HEK293 (cell line): ENCODE measurements around the gene RNF39.

Experiments
- EGR2 ChIP-seq: fragments of 450-650 bp; formaldehyde crosslinking; IDR thresholded peaks from 2 replicates; pipeline ENCODE4 v1.5.1; 2016; ENCODE audit warnings: low read depth, missing biosample characterization, missing genetic modification characterization
- GLI2 ChIP-seq: fragments of 450-650 bp; formaldehyde crosslinking; IDR thresholded peaks from 2 replicates; pipeline ENCODE4; 2017; ENCODE audit warnings: missing biosample characterization, missing genetic modification characterization, low read depth, borderline replicate concordance
- GLIS2 ChIP-seq: fragments of 450-650 bp; formaldehyde crosslinking; IDR thresholded peaks from 2 replicates; pipeline ENCODE4 v1.5.1; 2016; ENCODE audit warnings: missing biosample characterization, missing genetic modification characterization
- HOXD13 ChIP-seq: sonication (generic); formaldehyde crosslinking; IDR thresholded peaks from 2 replicates; pipeline ENCODE4 v1.8.0; 2022; ENCODE audit warnings: missing genetic modification reagents, borderline replicate concordance
- KLF10 ChIP-seq: fragments of 450-650 bp; IDR thresholded peaks from 2 replicates; pipeline ENCODE4 v1.5.1; 2018; ENCODE audit warnings: missing biosample characterization, mild to moderate bottlenecking, missing genetic modification characterization
- KLF7 ChIP-seq: fragments of 450-650 bp; formaldehyde crosslinking; IDR thresholded peaks from 2 replicates; pipeline ENCODE4 v1.5.1; 2016; ENCODE audit warnings: missing biosample characterization, missing genetic modification characterization, borderline replicate concordance
- KLF9 ChIP-seq: fragments of 450-650 bp; formaldehyde crosslinking; IDR thresholded peaks from 2 replicates; pipeline ENCODE4 v1.5.1; 2016; ENCODE audit warnings: missing biosample characterization, missing genetic modification characterization, low read depth
- PRDM10 ChIP-seq: fragments of 450-650 bp; formaldehyde crosslinking; IDR thresholded peaks from 2 replicates; pipeline ENCODE4 v1.5.1; 2016; ENCODE audit warnings: missing biosample characterization, missing genetic modification characterization
- RBAK ChIP-seq: fragments of 450-650 bp; formaldehyde crosslinking; IDR thresholded peaks from 2 replicates; pipeline ENCODE4 v1.5.1; 2016; ENCODE audit warnings: missing biosample characterization, missing genetic modification characterization
- REPIN1 ChIP-seq: fragments of 450-650 bp; formaldehyde crosslinking; IDR thresholded peaks from 2 replicates; pipeline ENCODE4 v1.5.1; 2017; ENCODE audit warnings: missing biosample characterization, missing genetic modification characterization, low read depth
- TCF7L2 ChIP-seq: IDR thresholded peaks from 2 replicates; pipeline ENCODE4 v1.6.1; 2011; ENCODE audit warnings: low read depth, mild to moderate bottlenecking, inconsistent platforms, low read length, moderate library complexity, borderline replicate concordance
- ZBTB48 ChIP-seq: fragments of 450-650 bp; formaldehyde crosslinking; IDR thresholded peaks from 2 replicates; pipeline ENCODE4 v1.5.1; 2016; ENCODE audit warnings: missing biosample characterization, missing genetic modification characterization
- ZBTB8A ChIP-seq: fragments of 450-650 bp; formaldehyde crosslinking; IDR thresholded peaks from 2 replicates; pipeline ENCODE4 v1.5.1; 2016; ENCODE audit warnings: missing biosample characterization, missing genetic modification characterization
- ZFP41 ChIP-seq: fragments of 450-650 bp; formaldehyde crosslinking; IDR thresholded peaks from 2 replicates; pipeline ENCODE4 v1.5.1; 2016; ENCODE audit warnings: missing biosample characterization, missing genetic modification characterization, borderline replicate concordance
- ZNF138 ChIP-seq: fragments of 450-650 bp; formaldehyde crosslinking; IDR thresholded peaks from 2 replicates; pipeline ENCODE4 v1.5.1; 2016; ENCODE audit warnings: missing biosample characterization, missing genetic modification characterization, borderline replicate concordance
- ZNF280C ChIP-seq: fragments of 450-650 bp; formaldehyde crosslinking; IDR thresholded peaks from 2 replicates; pipeline ENCODE4 v1.5.1; 2016; ENCODE audit warnings: missing biosample characterization, missing genetic modification characterization
- ZNF585B ChIP-seq: fragments of 450-650 bp; formaldehyde crosslinking; IDR thresholded peaks from 2 replicates; pipeline ENCODE4 v1.5.1; 2016; ENCODE audit warnings: missing biosample characterization, missing genetic modification characterization
- ZNF621 ChIP-seq: fragments of 450-650 bp; formaldehyde crosslinking; IDR thresholded peaks from 2 replicates; pipeline ENCODE4 v1.5.1; 2017; ENCODE audit warnings: missing biosample characterization, missing genetic modification characterization
- ZNF623 ChIP-seq: fragments of 450-650 bp; formaldehyde crosslinking; IDR thresholded peaks from 2 replicates; pipeline ENCODE4 v1.5.1; 2016; ENCODE audit warnings: missing biosample characterization, missing genetic modification characterization
- ZNF654 ChIP-seq: fragments of 450-650 bp; formaldehyde crosslinking; IDR thresholded peaks from 2 replicates; pipeline ENCODE4 v1.5.1; 2016; ENCODE audit warnings: low read depth, missing biosample characterization, missing genetic modification characterization
- ZNF776 ChIP-seq: fragments of 450-650 bp; formaldehyde crosslinking; IDR thresholded peaks from 2 replicates; pipeline ENCODE4 v1.5.0; 2017; ENCODE audit warnings: missing biosample characterization, missing genetic modification characterization, borderline replicate concordance
- ZNF777 ChIP-seq: fragments of 450-650 bp; formaldehyde crosslinking; IDR thresholded peaks from 2 replicates; pipeline ENCODE4 v1.5.1; 2017; ENCODE audit warnings: missing biosample characterization, missing genetic modification characterization, borderline replicate concordance
- ZSCAN23 ChIP-seq: fragments of 450-650 bp; formaldehyde crosslinking; IDR thresholded peaks from 2 replicates; pipeline ENCODE4 v1.5.1; 2016; ENCODE audit warnings: missing biosample characterization, missing genetic modification characterization
- ZSCAN30 ChIP-seq: fragments of 450-650 bp; IDR thresholded peaks from 2 replicates; pipeline ENCODE4 v1.5.1; 2018; ENCODE audit warnings: missing biosample characterization, mild to moderate bottlenecking, missing genetic modification characterization, moderate library complexity
- TF ChIP-seq, protein P1 (sequence below): fragments of 450-650 bp; formaldehyde crosslinking; IDR thresholded peaks from 2 replicates; pipeline ENCODE4 v1.5.1; 2016; ENCODE audit warnings: missing biosample characterization, missing genetic modification characterization
- TF ChIP-seq, protein P2 (sequence below): fragments of 450-650 bp; formaldehyde crosslinking; IDR thresholded peaks from 2 replicates; pipeline ENCODE4 v1.5.0; 2017; ENCODE audit warnings: missing biosample characterization, missing genetic modification characterization, borderline replicate concordance
- TF ChIP-seq, protein P3 (sequence below): fragments of 450-650 bp; formaldehyde crosslinking; IDR thresholded peaks from 2 replicates; pipeline ENCODE4 v1.5.1; 2016; ENCODE audit warnings: missing biosample characterization, missing genetic modification characterization

Gene RNF39

GRCh38 chr6:30061092-30061857, 14.3 kb downstream of the RNF39 start, which contains the start of gene POLR1H (continued):
- TF ChIP-seq ZNF138 (tag by site-specific recombination) (no peak), KLF7 (tag by site-specific recombination) (peak; percentile 49; the same call in 1 of the 2 replicates), ZBTB8A (tag by site-specific recombination) (peak; percentile 78), ZNF776 (no peak), ZNF585B (no peak), GLIS2 (no peak), ZNF621 (no peak), GLI2 (no peak), ZNF654 (tag by site-specific recombination) (0 out of 2 replicates have a peak, but pooled peaks have one; percentile 17), ZFP41 (no peak), ZNF777 (tag by site-specific recombination) (no peak), KLF9 (0 out of 2 replicates have a peak, but pooled peaks have one; percentile 23), ZNF280C (tag by site-specific recombination) (no peak), EGR2 (tag by site-specific recombination) (peak; percentile 17; the same call in 1 of the 2 replicates), ZSCAN30 (peak; percentile 82), TCF7L2 (no peak), REPIN1 (tag by site-specific recombination) (no peak), KLF10 (tag by site-specific recombination) (peak; percentile 76; the same call in 1 of the 2 replicates), HOXD13 (peak; percentile 28; the same call in 1 of the 2 replicates), RBAK (tag by site-specific recombination) (peak; percentile 10; the same call in 1 of the 2 replicates), PRDM10 (tag by site-specific recombination) (peak; percentile 49), ZSCAN23 (tag by site-specific recombination) (no peak), ZNF623 (tag by site-specific recombination) (0 out of 2 replicates have a peak, but pooled peaks have one; percentile 12), ZBTB48 (peak; percentile 24; the same call in 1 of the 2 replicates)
- TF ChIP-seq, protein P1, sequence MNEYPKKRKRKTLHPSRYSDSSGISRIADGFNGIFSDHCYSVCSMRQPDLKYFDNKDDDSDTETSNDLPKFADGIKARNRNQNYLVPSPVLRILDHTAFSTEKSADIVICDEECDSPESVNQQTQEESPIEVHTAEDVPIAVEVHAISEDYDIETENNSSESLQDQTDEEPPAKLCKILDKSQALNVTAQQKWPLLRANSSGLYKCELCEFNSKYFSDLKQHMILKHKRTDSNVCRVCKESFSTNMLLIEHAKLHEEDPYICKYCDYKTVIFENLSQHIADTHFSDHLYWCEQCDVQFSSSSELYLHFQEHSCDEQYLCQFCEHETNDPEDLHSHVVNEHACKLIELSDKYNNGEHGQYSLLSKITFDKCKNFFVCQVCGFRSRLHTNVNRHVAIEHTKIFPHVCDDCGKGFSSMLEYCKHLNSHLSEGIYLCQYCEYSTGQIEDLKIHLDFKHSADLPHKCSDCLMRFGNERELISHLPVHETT (tag by site-specific recombination) = peak; percentile 95
- TF ChIP-seq, protein P2, sequence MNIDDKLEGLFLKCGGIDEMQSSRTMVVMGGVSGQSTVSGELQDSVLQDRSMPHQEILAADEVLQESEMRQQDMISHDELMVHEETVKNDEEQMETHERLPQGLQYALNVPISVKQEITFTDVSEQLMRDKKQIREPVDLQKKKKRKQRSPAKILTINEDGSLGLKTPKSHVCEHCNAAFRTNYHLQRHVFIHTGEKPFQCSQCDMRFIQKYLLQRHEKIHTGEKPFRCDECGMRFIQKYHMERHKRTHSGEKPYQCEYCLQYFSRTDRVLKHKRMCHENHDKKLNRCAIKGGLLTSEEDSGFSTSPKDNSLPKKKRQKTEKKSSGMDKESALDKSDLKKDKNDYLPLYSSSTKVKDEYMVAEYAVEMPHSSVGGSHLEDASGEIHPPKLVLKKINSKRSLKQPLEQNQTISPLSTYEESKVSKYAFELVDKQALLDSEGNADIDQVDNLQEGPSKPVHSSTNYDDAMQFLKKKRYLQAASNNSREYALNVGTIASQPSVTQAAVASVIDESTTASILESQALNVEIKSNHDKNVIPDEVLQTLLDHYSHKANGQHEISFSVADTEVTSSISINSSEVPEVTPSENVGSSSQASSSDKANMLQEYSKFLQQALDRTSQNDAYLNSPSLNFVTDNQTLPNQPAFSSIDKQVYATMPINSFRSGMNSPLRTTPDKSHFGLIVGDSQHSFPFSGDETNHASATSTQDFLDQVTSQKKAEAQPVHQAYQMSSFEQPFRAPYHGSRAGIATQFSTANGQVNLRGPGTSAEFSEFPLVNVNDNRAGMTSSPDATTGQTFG (tag by site-specific recombination) = no peak
- TF ChIP-seq, protein P3, sequence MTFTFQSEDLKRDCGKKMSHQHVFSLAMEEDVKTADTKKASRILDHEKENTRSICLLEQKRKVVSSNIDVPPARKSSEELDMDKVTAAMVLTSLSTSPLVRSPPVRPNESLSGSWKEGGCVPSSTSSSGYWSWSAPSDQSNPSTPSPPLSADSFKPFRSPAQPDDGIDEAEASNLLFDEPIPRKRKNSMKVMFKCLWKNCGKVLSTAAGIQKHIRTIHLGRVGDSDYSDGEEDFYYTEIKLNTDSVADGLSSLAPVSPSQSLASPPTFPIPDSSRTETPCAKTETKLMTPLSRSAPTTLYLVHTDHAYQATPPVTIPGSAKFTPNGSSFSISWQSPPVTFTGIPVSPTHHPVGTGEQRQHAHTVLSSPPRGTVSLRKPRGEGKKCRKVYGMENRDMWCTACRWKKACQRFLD (tag by site-specific recombination) = no peak
